Brain pericyte (primary cell): ENCODE data around the gene U2SURP.
"Not testable (repeated sequence)": the region's sequence is repeated elsewhere in the genome, so short reads cannot be mapped to it uniquely, and the experiment has no call there.

Experiments used
- DNase-seq: peaks from one replicate; pipeline ENCODE4 v3.0.0-alpha.2; 2012; ENCODE audit warnings: low read depth, low spot score

U2SURP gene

GRCh38 chr3:143071776-143072175, 70.4 kb downstream of the U2SURP start:
- DNase-seq, result no peak

- DNase-seq, result not testable (repeated sequence)
These were observed 71.1 kb downstream of the U2SURP start for GRCh38 chr3:143072298-143073020.

GRCh38 chr3:143073541-143073940, 72.2 kb downstream of the U2SURP start:
- DNase-seq, result not testable (repeated sequence)

- DNase-seq, result not testable (repeated sequence)
These were observed 72.6 kb downstream of the U2SURP start for GRCh38 chr3:143073983-143074382.

GRCh38 chr3:143078883-143079282, 77.5 kb downstream of the U2SURP start:
- DNase-seq, result no peak

- no peak for DNase-seq
These were observed 78.8 kb downstream of the U2SURP start for GRCh38 chr3:143080196-143080595.

- no peak for DNase-seq
These were observed 80.0 kb downstream of the U2SURP start for GRCh38 chr3:143081365-143081764.

- no peak for DNase-seq
These were observed 80.7 kb downstream of the U2SURP start for GRCh38 chr3:143081844-143082778.

GRCh38 chr3:143083781-143084180, 82.4 kb downstream of the U2SURP start:
- DNase-seq, result no peak

DNA sequence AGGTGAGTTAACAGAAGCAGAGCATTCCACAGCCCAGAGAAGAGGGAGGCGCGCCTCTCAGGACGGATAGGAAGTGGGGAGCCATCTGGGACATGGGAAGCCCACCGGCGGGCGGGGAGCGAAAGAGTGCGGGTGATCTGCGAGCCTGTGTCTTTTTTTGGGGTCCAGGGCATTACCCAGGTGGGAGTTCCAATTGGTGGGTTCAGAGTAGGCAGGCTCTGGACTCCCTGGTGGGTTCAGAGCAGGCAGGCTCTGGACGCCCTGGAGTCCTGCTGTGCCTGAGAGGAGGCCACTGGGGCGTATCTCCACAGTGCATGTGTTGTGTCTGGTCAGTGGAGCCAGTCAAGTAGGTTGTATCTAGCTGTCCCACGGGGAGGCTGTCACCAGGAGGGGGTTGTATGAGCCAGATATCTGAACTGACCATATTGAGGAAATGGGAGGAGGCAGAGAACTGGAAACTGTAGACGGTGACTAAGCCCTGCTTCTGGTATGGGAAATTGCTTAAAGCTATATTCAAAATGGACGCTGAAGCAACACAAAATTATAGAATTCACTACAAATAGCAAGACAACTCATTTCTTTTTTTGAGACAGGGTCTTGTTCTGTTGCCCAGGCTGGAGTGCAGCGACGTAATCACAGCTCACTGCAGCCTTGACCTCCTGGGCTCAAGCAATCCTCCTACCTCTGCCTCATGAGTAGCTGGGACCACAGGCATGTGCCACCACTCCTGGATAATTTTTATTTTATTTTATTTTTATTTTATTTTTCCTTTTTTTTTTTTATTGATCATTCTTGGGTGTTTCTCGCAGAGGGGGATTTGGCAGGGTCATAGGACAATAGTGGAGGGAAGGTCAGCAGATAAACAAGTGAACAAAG, 83.7 kb downstream of the U2SURP start:
- DNase-seq, result no peak

DNA sequence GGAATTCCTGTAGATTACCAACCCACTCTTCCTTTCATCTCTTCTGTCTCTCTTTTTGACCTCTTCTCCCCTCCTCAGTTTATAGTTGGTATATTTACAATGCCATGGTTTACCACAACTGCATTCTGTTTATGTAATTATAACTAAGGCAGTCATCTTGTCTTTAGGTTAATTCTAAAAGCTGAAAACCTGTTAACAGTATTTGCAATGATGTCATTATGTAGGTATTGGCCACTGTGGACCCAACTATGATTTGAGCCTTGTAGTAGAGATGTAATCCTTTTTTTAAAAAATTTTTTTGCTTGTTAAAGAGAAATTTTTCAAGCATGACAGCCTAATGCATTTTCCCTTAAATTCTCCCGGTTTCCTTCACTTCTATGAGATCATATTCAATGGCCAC, 87.5 kb downstream of the U2SURP start:
- DNase-seq, result no peak

GRCh38 chr3:143089965-143090364, 88.6 kb downstream of the U2SURP start:
- DNase-seq, result no peak

DNA sequence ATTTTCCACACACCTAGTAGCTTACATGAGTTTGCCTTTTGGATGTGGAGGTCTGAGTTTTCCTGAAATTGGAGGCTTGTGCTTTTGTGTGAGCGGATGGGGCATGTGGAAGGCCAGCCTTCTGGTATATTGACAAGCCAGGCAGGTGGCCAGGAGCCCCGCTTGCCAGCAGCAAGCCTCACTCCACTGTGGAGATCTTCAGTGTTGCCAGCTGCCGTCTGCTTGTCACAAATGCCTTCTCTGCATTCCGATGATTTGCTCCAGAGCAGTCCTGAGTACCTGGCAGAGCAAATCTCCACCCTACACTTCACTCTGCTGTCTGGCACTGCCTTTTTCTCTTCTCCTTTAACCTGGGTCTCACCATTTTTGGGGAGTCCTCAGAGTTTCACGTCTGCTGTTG, 89.1 kb downstream of the U2SURP start:
- DNase-seq, result no peak

DNA sequence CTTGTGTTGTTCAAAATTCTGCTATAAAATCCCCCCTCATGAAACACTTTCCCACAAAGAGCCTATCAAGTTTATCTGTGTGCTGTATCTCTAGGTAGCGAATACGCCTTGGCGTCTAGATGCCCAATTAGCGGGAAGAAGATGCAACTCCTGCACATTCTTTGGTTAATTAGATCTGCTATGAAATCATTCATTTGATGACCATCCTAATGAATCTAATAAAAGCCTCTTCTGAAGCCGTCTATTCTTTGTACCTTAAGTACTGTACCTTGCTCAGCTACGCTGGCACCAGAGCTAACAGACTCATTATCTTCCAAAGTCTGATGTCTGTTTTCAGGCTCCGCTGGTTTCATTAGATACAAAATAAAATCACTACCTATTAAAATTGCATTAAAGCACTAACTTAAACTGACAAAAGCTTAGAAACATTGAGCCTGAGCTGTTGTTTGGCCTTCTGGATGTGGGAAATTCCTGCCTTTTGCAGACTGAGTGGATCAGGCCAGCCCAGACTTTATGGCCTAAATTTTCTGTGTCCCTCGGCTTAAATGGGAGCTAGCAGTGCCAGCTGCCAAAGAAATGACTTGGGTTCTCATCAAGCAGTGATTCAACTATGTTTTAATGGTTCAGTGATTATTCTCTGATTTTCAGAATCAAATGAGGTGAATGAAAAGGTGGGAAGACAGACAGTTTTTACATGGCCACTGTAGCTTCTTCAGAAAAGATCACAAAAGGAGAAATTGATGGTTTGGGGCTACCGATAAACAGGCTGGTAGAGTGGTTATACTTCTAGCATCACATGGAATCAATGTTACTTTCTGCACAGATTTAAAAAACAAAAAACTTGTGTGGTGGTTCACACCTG, 89.8 kb downstream of the U2SURP start:
- no peak for DNase-seq

GRCh38 chr3:143092191-143092590, 90.8 kb downstream of the U2SURP start:
- no peak for DNase-seq

- no peak for DNase-seq
These were observed 94.4 kb downstream of the U2SURP start for GRCh38 chr3:143095813-143096212.

DNA sequence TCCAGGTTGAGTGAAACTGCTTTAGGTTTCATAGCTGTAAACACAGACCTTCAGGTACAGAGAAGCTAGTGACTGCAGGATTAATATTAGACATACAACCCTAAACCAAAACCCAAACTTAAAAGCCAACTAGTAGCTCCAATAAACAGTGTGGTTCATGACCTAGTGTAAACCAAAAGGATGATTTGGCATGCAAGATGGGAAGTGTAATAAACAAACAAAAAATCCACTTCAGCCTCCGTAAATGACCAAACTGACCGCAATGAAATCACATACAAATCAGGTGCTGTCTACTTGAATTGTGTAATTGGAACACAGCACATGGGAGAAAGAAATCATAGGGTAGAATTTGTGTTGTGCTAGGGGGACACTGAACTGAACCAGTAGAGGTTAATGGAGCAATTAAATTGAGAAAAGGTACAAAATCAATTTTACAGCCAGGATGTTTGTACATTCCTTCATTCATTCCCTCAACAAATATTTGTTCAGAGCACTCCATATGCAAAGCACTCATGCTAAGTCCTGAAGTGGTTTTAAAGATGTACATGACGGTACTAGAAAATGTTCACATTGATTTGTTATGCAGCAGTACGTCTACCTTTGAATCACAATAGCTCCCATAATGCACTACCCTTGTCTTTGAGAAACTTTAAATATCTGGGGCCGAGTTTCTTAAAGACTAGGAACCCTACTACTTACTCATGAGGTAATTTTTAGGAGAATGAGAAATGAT, 96.8 kb downstream of the U2SURP start:
- no peak for DNase-seq

DNA sequence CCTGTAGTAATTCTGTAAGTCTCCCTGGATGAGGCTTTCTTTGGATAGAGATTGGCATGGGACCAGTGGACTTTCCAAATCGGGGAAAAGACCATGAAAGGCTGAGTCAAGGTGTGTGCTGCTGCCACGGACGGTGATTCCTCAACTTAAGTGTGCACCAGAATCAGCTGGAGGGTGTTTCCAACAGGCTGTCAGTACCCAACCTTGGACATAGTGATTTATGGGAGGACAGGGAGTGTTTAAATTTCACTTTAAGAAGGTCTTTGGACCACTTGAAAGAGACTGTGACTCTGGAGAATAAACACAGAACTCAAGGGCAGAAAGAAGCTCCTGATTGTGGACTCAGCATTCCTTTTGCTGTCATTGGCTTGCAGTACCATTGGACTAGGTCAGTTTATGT, 97.8 kb downstream of the U2SURP start:
- DNase-seq, result no peak

DNA sequence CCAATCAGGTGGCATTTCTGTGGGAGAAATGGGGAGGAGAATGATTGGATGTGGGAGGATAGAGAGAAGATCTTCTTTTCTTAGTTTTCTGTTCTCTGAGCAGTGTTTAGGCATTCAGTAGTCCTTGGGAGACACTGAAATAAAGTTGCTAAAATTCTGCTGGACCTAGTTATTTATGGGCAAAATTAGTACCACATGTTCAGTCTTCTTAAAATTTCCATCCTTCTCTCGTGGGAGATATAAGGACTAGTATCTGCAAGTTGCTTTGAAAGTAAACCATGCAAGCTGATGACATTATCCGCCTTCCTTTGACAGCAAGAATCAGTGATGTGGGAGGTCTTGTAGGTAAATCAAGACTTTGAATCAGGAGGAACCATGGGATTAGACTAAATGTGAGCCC, 98.3 kb downstream of the U2SURP start:
- no peak for DNase-seq

GRCh38 chr3:143100451-143100850, 99.1 kb downstream of the U2SURP start:
- DNase-seq, result no peak
